Activated T-helper 17 cell treated with anti-CD3 and anti-CD28 coated beads, Interleukin-2, amount 50 U/mL, for 72 hours (primary cell): ENCODE results near the gene FAM193B. TPM values are rescaled to one million over a fixed set of nuclear protein-coding genes. Genes with fewer than 3 reads are reported as not detected.
"Not testable (repeated sequence)": the region's sequence is repeated elsewhere in the genome, so short reads cannot be mapped to it uniquely, and the experiment has no call there.

Source experiments
- ATAC-seq: fragments of 150-1000 bp; cut with Tn5 transposase; replicated peaks from 2 replicates; pipeline ENCODE4 v1.10.0; 2021; ENCODE audit warnings: mild to moderate bottlenecking, moderate library complexity
- H3K27ac Mint-ChIP-seq: one replicate; pipeline ENCODE4 v1.8.0; 2022; ENCODE audit warnings: mixed read lengths
- H3K27me3 Mint-ChIP-seq: one replicate; pipeline ENCODE4 v1.8.0; 2022; ENCODE audit warnings: mixed read lengths
- H3K36me3 Mint-ChIP-seq: one replicate; pipeline ENCODE4 v1.8.0; 2022; ENCODE audit warnings: low read depth, mild to moderate bottlenecking, mixed read lengths
- H3K4me1 Mint-ChIP-seq: one replicate; pipeline ENCODE4 v1.8.0; 2022; ENCODE audit warnings: mixed read lengths
- H3K4me3 Mint-ChIP-seq: one replicate; pipeline ENCODE4 v1.8.0; 2022; ENCODE audit warnings: mild to moderate bottlenecking, mixed read lengths
- H3K9me3 Mint-ChIP-seq: one replicate; pipeline ENCODE4 v1.8.0; 2022; ENCODE audit warnings: mixed read lengths
- total RNA-seq, 2 donors: library from RNA; stranded (reverse); gene quantifications; one replicate each; pipeline ENCODE4 v1.2.3, GENCODE V29; 2022

Gene FAM193B
- total RNA-seq, 2 donors from 2014 or later: 67.5 to 72.3 TPM

DNA sequence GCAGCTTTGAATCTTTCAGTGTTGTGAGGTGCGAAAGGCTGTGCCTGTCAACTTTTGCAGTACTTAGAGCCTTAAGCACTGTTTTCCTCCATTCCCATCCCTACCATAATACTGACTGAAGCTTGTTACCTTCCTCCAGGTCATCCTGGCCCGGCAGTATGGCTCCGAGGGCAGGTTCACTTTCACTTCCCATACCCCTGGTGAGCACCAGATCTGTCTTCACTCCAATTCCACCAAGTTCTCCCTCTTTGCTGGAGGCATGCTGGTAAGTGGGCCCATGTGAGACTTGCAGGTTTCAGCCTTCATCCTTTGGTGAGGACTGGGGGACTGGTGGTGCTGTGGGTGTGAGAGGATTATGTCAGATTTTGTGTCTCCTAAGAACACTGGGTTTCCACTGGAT is 39.1 kb upstream of the FAM193B start:
- Mint-ChIP-seq H3K9me3 (no peaks in the 10 kb centered on the region), H3K36me3 (peaks cover 50% of the 10 kb centered on the region), H3K27ac (peak overlapping the region; percentile 89), H3K4me1 (peaks cover 21% of the 10 kb centered on the region), H3K4me3 (peak overlapping the region; percentile 82), H3K27me3 (peaks cover 4% of the 10 kb centered on the region)
- ATAC-seq: no peak

DNA sequence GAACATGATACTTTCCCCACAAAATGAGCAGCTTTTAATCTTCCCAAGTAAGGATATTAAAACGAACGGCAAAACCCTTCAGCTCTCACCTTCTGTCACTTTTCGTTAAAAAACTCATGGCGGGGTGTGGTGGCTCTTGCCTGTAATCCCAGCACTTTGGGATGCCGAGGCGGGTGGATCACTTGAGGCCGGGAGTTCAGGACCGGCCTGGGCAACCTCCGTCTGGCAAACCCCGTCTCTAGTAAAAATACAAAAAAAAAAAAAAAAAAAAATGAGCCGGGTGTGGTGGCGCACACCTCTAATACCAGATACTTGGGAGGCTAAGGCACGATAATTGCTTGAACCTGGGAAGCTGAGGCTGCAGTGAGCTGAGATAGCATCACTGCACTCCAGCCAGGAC is 38.5 kb upstream of the FAM193B start:
- H3K27ac Mint-ChIP-seq: peak overlapping the region; percentile 89
- no peak for ATAC-seq
- H3K9me3 Mint-ChIP-seq: no peaks in the 10 kb centered on the region
- H3K4me3 Mint-ChIP-seq: peak overlapping the region; percentile 82
- peaks cover 50% of the 10 kb centered on the region for H3K36me3 Mint-ChIP-seq
- H3K4me1 Mint-ChIP-seq: peaks cover 18% of the 10 kb centered on the region
- peaks cover 4% of the 10 kb centered on the region for H3K27me3 Mint-ChIP-seq

DNA sequence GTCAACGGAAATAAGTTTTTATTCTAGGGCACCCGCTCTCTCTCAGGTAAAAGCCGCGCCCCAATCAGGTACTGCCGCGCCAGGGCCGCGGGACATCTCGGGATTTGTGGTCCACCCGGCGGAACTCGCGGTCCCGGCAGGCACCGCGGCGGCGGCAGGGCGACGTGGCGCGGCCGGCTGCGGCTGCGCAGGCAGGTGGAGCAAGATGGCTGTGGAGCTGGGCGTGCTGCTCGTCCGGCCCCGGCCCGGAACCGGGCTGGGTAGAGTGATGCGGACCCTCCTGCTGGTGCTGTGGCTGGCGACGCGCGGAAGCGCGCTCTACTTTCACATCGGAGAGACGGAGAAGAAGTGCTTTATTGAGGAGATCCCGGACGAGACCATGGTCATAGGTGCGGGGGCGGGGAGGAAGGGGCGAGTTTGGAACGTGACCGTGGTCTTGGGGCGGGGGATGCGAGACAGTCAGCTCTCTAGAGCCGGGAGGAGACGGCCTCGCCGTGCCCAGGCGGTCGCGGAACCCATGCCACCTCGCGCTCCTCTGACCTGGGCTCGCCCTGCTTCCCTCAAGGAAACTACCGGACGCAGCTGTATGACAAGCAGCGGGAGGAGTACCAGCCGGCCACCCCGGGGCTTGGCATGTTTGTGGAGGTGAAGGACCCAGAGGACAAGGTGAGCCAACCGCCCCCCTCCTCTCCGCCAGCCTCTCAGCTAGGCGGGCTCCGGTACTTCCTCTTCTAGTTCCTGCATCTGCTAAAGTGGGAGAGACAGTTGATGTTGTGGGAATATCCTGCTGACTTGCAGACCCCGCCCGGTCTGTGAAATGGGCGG is 37.9 kb upstream of the FAM193B start, which contains the start of gene TMED9:
Gene TMED9 (plus strand): TSS at position 194 of the 825 bp plus-strand sequence. CDS start 12 bp downstream, at position 206.
- Mint-ChIP-seq H3K4me1 (peaks cover 18% of the 10 kb centered on the region), H3K27me3 (peaks cover 4% of the 10 kb centered on the region), H3K27ac (peak within 1 kb of the TSS; percentile 89), H3K4me3 (peak within 1 kb of the TSS; percentile 82), H3K9me3 (no peaks in the 10 kb centered on the region), H3K36me3 (peaks cover 50% of the 10 kb centered on the region)
- peak; percentile 95 for ATAC-seq

DNA sequence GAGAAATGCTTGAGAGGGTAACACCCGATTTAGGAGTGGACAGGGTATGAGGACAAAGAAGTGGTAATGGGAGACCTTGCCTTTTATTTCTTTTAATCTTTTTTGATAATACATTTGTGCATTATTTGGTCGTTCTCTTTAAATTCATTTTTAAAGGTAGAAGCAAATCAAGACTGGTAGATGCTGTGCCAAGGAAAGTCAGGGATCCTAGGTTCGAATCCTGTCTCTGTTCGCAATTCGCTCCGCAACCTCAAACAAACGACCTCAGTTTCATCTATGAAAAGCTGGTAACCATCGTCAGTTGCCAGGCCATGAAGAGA is 37.3 kb upstream of the FAM193B start:
- H3K27me3 Mint-ChIP-seq: peaks cover 4% of the 10 kb centered on the region
- H3K27ac Mint-ChIP-seq: peak overlapping the region; percentile 89
- no peak for ATAC-seq
- peak overlapping the region; percentile 82 for H3K4me3 Mint-ChIP-seq
- peaks cover 18% of the 10 kb centered on the region for H3K4me1 Mint-ChIP-seq
- no peaks in the 10 kb centered on the region for H3K9me3 Mint-ChIP-seq
- peaks cover 49% of the 10 kb centered on the region for H3K36me3 Mint-ChIP-seq

DNA sequence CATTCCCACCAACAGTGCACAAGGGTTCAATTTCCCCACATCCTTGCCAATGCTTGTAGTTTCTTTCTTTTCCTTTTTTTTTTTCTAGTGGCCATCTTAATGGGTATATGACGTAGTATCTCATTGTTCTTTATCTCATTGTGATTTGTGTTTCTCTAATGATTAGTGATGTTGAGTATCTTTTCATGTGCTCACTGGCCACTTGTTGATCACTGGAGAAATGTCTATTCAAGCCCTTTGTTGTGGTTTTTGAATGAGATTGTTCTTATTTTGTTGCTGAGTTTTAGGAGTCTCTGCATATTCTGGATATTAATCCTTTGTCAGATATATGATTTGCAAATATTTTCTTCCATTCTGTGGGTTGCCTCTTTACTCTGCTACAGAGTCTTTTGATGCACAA is 36.0 kb upstream of the FAM193B start:
- no peak overlapping the region for H3K4me3 Mint-ChIP-seq
- peaks cover 12% of the 10 kb centered on the region for H3K4me1 Mint-ChIP-seq
- H3K9me3 Mint-ChIP-seq: no peaks in the 10 kb centered on the region
- H3K27me3 Mint-ChIP-seq: peaks cover 4% of the 10 kb centered on the region
- peaks cover 36% of the 10 kb centered on the region for H3K36me3 Mint-ChIP-seq
- no peak overlapping the region for H3K27ac Mint-ChIP-seq
- ATAC-seq: no peak

- peaks cover 17% of the 10 kb centered on the region for H3K36me3 Mint-ChIP-seq
- peaks cover 6% of the 10 kb centered on the region for H3K4me1 Mint-ChIP-seq
- ATAC-seq: peak; percentile 64
- H3K27me3 Mint-ChIP-seq: peaks cover 13% of the 10 kb centered on the region
- H3K4me3 Mint-ChIP-seq: peak overlapping the region; percentile 17
- H3K9me3 Mint-ChIP-seq: no peaks in the 10 kb centered on the region
- peak overlapping the region; percentile 11 for H3K27ac Mint-ChIP-seq
These were observed 34.1 kb upstream of the FAM193B start for GRCh38 chr5:177588413-177588909.

DNA sequence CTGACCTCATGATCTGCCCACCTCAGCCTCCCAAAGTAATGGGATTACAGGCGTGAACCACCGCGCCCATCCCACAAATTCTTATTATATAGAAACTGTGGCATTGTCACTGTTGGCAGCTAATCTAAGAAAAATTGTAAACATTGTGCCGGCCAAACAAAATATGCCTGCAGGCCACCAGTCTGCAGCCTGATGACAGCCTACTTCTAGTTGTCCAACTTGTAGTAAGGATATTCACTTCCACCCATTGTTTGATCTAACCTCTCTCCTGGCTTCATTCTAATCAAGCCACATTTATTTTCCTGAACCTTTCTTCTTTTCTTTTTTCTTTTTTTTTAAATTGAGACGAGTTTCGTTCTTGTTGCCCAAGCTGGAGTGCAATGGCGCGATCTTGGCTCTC is 24.0 kb upstream of the FAM193B start:
- H3K9me3 Mint-ChIP-seq: no peaks in the 10 kb centered on the region
- no peak overlapping the region for H3K4me3 Mint-ChIP-seq
- no peaks in the 10 kb centered on the region for H3K4me1 Mint-ChIP-seq
- H3K36me3 Mint-ChIP-seq: no peaks in the 10 kb centered on the region
- H3K27me3 Mint-ChIP-seq: no peaks in the 10 kb centered on the region
- ATAC-seq: no peak
- H3K27ac Mint-ChIP-seq: no peak overlapping the region

DNA sequence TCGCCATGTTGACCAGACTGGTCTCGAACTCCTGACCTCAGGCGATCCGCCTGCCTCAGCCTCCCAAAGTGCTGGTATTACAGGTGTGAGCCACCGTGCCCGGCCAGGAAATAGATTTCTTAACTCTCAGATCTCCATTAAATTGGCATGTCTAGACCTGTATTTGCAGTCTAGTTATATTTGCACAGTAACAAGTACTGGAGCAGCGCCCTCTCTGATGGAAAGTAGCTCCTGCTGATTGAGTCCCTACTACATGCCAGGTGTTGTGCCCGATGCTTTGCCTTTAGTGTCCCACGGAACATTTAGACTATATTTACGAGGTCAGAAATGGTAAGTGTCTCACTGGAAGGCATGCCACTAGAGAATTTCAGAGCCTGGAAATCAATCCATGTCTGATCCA is 21.8 kb upstream of the FAM193B start:
- Mint-ChIP-seq H3K27ac (no peak overlapping the region), H3K4me3 (no peak overlapping the region), H3K27me3 (no peaks in the 10 kb centered on the region), H3K4me1 (no peaks in the 10 kb centered on the region), H3K9me3 (no peaks in the 10 kb centered on the region), H3K36me3 (no peaks in the 10 kb centered on the region)
- ATAC-seq: no peak

DNA sequence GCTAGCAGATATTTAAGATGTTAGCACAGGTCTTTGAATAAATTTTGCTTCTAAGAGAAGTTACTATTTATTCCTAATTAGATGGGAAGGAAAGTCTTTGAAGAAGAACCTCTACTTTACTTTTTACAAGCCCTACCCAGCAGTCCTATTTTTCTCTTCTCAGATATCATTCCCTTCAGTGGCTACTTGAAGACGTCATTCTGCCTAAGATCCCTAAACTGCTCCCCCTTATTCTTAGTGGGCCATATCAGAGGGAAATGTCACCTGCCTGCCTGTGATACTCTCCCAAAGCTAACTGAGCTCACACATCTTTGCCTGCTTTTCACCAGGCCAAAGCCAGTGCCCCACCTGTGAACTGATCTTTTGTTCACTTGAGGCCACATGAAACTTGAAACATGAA is 21.1 kb upstream of the FAM193B start:
- Mint-ChIP-seq H3K4me3 (no peak overlapping the region), H3K4me1 (no peaks in the 10 kb centered on the region), H3K9me3 (no peaks in the 10 kb centered on the region), H3K27me3 (no peaks in the 10 kb centered on the region), H3K36me3 (no peaks in the 10 kb centered on the region), H3K27ac (no peak overlapping the region)
- no peak for ATAC-seq

DNA sequence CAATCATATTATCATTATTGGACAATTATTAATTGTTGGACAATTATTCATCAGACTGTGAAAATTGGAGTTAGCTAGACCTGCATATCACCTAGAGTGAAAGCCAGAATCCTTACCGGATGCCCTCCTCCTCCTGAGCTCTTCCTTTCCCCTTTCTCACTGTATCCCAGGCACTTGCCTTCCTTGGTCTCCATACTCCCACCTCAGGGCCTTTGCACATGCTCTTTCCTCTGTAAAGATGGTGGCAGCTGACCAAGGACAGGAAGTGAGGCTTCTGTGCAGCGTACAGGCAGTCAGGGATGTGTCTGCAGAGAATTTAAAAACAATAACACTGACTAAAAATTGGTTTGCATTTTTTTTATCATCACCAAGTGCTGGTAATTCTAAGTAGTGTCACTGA is 15.5 kb upstream of the FAM193B start:
- Mint-ChIP-seq H3K36me3 (no peaks in the 10 kb centered on the region), H3K27ac (no peak overlapping the region), H3K4me3 (no peak overlapping the region), H3K27me3 (peaks cover 12% of the 10 kb centered on the region), H3K9me3 (no peaks in the 10 kb centered on the region), H3K4me1 (no peaks in the 10 kb centered on the region)
- ATAC-seq: no peak

GRCh38 chr5:177568326-177568725 is 14.0 kb upstream of the FAM193B start:
- Mint-ChIP-seq H3K36me3 (no peaks in the 10 kb centered on the region), H3K4me1 (no peaks in the 10 kb centered on the region), H3K9me3 (no peaks in the 10 kb centered on the region), H3K27ac (no peak overlapping the region), H3K4me3 (no peak overlapping the region), H3K27me3 (peaks cover 12% of the 10 kb centered on the region)
- ATAC-seq: no peak

- no peaks in the 10 kb centered on the region for H3K4me1 Mint-ChIP-seq
- peaks cover 12% of the 10 kb centered on the region for H3K27me3 Mint-ChIP-seq
- H3K4me3 Mint-ChIP-seq: no peak overlapping the region
- no peaks in the 10 kb centered on the region for H3K9me3 Mint-ChIP-seq
- no peaks in the 10 kb centered on the region for H3K36me3 Mint-ChIP-seq
- peak; percentile 29 for ATAC-seq
- no peak overlapping the region for H3K27ac Mint-ChIP-seq
These were observed 10.7 kb upstream of the FAM193B start for GRCh38 chr5:177565046-177565445.

GRCh38 chr5:177559446-177559941 is 5.1 kb upstream of the FAM193B start:
- not testable (repeated sequence) for H3K9me3 Mint-ChIP-seq, H3K27me3 Mint-ChIP-seq, H3K4me1 Mint-ChIP-seq, H3K36me3 Mint-ChIP-seq, ATAC-seq, H3K4me3 Mint-ChIP-seq, H3K27ac Mint-ChIP-seq

DNA sequence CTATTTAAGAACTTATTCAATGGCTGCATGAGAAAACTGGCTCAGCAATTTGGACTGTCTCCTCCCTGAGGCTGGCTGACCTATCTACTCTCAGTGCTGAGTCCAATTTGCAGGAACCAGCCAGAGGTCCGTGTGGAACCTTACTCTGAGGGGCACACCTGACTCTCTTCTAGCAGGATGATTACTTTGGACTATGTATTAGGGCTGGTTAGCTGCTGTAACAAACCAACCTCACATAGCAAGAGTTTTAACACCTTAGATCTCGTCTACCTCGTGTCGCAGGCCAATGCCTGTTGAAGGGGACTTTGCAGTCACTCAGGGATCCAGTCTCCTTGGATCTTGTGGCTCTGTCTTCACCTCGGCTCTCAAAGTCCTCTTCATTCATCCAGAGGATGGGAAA is 3.4 kb upstream of the FAM193B start:
- no peaks in the 10 kb centered on the region for H3K27me3 Mint-ChIP-seq
- no peak for ATAC-seq
- no peak overlapping the region for H3K27ac Mint-ChIP-seq
- H3K4me1 Mint-ChIP-seq: peaks cover 6% of the 10 kb centered on the region
- no peaks in the 10 kb centered on the region for H3K9me3 Mint-ChIP-seq
- no peak overlapping the region for H3K4me3 Mint-ChIP-seq
- H3K36me3 Mint-ChIP-seq: peaks cover 6% of the 10 kb centered on the region

GRCh38 chr5:177557041-177557647 is 2.8 kb upstream of the FAM193B start:
- no peaks in the 10 kb centered on the region for H3K27me3 Mint-ChIP-seq
- H3K4me3 Mint-ChIP-seq: no peak overlapping the region
- H3K9me3 Mint-ChIP-seq: no peaks in the 10 kb centered on the region
- peaks cover 13% of the 10 kb centered on the region for H3K36me3 Mint-ChIP-seq
- no peak for ATAC-seq
- H3K4me1 Mint-ChIP-seq: peaks cover 12% of the 10 kb centered on the region
- H3K27ac Mint-ChIP-seq: no peak overlapping the region
